Coronary artery (tissue), 2 donors: ENCODE data around the gene SOAT1.

Source experiments
- DNase-seq: peaks from one replicate; pipeline ENCODE4 v3.0.0-alpha.2; 2017; ENCODE audit warnings: low spot score
- H3K27ac ChIP-seq, 2 donors: fragments of 200-600 bp; sonication (generic); one replicate each; pipeline ENCODE4 v1.5.1; 2016 to 2019
- H3K4me3 ChIP-seq: fragments of 200-600 bp; sonication (generic); 2 replicates; pipeline ENCODE4 v1.5.1; 2016; ENCODE audit warnings: mild to moderate bottlenecking, moderate library complexity
- CTCF ChIP-seq: fragments of 200-600 bp; sonication (generic); IDR thresholded peaks from one replicate; pipeline ENCODE4 v1.5.1; 2019; ENCODE audit warnings: antibody characterized with exemption

SOAT1 gene

GRCh38 chr1:179329862-179330261 is 36.3 kb downstream of the SOAT1 start:
- no peak for DNase-seq
- no peak for TF ChIP-seq CTCF
- Histone ChIP-seq H3K4me3 (no peak overlapping the region), H3K27ac (no peak overlapping the region)

- DNase-seq = no peak
- Histone ChIP-seq H3K27ac (no peak overlapping the region), H3K4me3 (no peak overlapping the region)
- no peak for TF ChIP-seq CTCF
These were observed 40.8 kb downstream of the SOAT1 start for GRCh38 chr1:179334440-179334839.

GRCh38 chr1:179337288-179337687 is 43.7 kb downstream of the SOAT1 start:
- TF ChIP-seq CTCF = no peak
- no peak for DNase-seq
- H3K27ac ChIP-seq = no peak overlapping the region

GRCh38 chr1:179337942-179338560 is 44.5 kb downstream of the SOAT1 start:
- Histone ChIP-seq H3K4me3 (no peak overlapping the region), H3K27ac (no peak overlapping the region)
- no peak for DNase-seq
- no peak for TF ChIP-seq CTCF

More at GRCh38 chr1:179337288-179337687, 43.7 kb downstream of the SOAT1 start:
- no peak overlapping the region for H3K4me3 ChIP-seq

GRCh38 chr1:179340918-179341317 is 47.3 kb downstream of the SOAT1 start:
- no peak for TF ChIP-seq CTCF
- DNase-seq = no peak
- no peak overlapping the region for H3K4me3 ChIP-seq
- no peak overlapping the region for H3K27ac ChIP-seq

- H3K27ac ChIP-seq = no peak overlapping the region
- H3K4me3 ChIP-seq = no peak overlapping the region
- no peak for TF ChIP-seq CTCF
- no peak for DNase-seq
These were observed 48.4 kb downstream of the SOAT1 start for GRCh38 chr1:179341943-179342547.

GRCh38 chr1:179342740-179343404 is 49.3 kb downstream of the SOAT1 start:
- no peak for DNase-seq
- no peak for TF ChIP-seq CTCF
- Histone ChIP-seq H3K27ac (no peak overlapping the region), H3K4me3 (no peak overlapping the region)
